ENCODE data around the gene COPRS. TPM values are rescaled to one million over a fixed set of nuclear protein-coding genes. Genes with fewer than 3 reads are reported as not detected.
"Not testable (repeated sequence)": the region's sequence is repeated elsewhere in the genome, so short reads cannot be mapped to it uniquely, and the experiment has no call there.

COPRS gene
- total RNA-seq, 2 donors from 2014 or later: 67.8 to 73.9 TPM

- DNase-seq (ENCODE audit: low spot score): no peak
- TF ChIP-seq, protein P1, sequence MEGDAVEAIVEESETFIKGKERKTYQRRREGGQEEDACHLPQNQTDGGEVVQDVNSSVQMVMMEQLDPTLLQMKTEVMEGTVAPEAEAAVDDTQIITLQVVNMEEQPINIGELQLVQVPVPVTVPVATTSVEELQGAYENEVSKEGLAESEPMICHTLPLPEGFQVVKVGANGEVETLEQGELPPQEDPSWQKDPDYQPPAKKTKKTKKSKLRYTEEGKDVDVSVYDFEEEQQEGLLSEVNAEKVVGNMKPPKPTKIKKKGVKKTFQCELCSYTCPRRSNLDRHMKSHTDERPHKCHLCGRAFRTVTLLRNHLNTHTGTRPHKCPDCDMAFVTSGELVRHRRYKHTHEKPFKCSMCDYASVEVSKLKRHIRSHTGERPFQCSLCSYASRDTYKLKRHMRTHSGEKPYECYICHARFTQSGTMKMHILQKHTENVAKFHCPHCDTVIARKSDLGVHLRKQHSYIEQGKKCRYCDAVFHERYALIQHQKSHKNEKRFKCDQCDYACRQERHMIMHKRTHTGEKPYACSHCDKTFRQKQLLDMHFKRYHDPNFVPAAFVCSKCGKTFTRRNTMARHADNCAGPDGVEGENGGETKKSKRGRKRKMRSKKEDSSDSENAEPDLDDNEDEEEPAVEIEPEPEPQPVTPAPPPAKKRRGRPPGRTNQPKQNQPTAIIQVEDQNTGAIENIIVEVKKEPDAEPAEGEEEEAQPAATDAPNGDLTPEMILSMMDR (IDR thresholded peaks at IDR 0.05): no peak
- H3K4me1 ChIP-seq: no peaks in the 10 kb centered on the region
- H3K36me3 ChIP-seq: no peaks in the 10 kb centered on the region
- no peak overlapping the region for H3K4me3 ChIP-seq
- no peaks in the 10 kb centered on the region for H3K27me3 ChIP-seq
- no peak overlapping the region for H3K27ac ChIP-seq
- no peaks in the 10 kb centered on the region for H3K9me3 ChIP-seq
These were observed 47.9 kb downstream of the COPRS start for GRCh38 chr17:31811101-31811500.

GRCh38 chr17:31809876-31810275, 49.2 kb downstream of the COPRS start:
- not testable (repeated sequence) for H3K36me3 ChIP-seq; H3K27ac ChIP-seq; H3K27me3 ChIP-seq; H3K4me1 ChIP-seq; H3K4me3 ChIP-seq; H3K9me3 ChIP-seq; DNase-seq (ENCODE audit: low spot score)

DNA sequence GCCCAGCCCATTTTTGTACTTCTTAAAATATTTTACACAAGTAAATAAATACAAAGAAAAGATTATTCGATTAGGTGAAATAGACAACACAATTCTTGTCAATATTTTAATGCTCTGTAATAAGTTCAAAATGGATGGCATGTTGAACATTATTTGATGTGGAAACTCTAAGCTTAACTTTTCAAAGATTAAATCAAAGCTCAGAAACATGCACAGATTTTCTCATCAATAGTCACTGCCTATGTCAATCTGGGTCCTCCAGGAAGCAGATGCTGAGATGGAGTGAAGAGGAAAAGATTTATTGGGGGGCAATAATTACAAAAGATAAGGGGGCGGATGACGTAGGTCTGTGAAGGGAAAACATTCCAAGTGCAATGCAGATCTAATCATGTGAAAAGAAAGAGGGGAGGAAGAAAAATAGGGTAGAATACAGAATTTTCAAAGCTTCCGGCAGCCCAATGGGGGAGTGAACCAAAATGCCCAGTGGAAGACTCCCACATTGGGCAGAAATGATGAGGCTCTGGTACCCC, 50.5 kb downstream of the COPRS start:
- TF ChIP-seq, protein P1 (IDR thresholded peaks at IDR 0.05): no peak
- H3K4me1 ChIP-seq: no peaks in the 10 kb centered on the region
- H3K27me3 ChIP-seq: no peaks in the 10 kb centered on the region
- DNase-seq (ENCODE audit: low spot score): no peak
- no peak overlapping the region for H3K4me3 ChIP-seq
- H3K36me3 ChIP-seq: no peaks in the 10 kb centered on the region
- no peaks in the 10 kb centered on the region for H3K9me3 ChIP-seq
- H3K27ac ChIP-seq: no peak overlapping the region

GRCh38 chr17:31807846-31808245, 51.2 kb downstream of the COPRS start:
- Histone ChIP-seq H3K27me3 (no peaks in the 10 kb centered on the region), H3K4me1 (no peaks in the 10 kb centered on the region), H3K27ac (no peak overlapping the region), H3K9me3 (no peaks in the 10 kb centered on the region), H3K4me3 (no peak overlapping the region), H3K36me3 (no peaks in the 10 kb centered on the region)
- DNase-seq (ENCODE audit: low spot score): no peak
- TF ChIP-seq, protein P1 (IDR thresholded peaks at IDR 0.05): no peak

DNA sequence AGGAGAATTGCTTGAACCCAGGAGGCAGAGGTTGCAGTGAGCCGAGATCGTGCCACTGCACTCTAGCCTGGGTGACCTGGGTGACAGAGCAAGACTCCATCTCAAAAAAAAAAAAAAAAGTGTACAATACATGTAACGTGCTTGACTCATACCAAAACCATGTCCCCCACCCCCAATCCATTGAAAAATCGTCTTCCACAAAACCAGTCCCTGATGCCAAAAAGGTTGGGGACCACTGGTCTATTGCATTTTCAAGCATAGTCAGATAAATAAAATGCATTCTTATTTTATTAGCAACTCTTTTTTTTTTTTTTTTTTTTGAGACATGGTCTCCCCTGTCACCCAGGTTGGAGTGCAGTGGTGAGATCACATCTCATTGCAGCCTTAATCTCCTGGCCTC, 52.1 kb downstream of the COPRS start:
- Histone ChIP-seq H3K27ac (no peak overlapping the region), H3K4me3 (no peak overlapping the region), H3K27me3 (no peaks in the 10 kb centered on the region), H3K4me1 (peaks cover 0 to 8% of the 10 kb centered on the region in 2 donors), H3K9me3 (no peaks in the 10 kb centered on the region), H3K36me3 (no peaks in the 10 kb centered on the region)
- TF ChIP-seq, protein P1 (IDR thresholded peaks at IDR 0.05): no peak
- DNase-seq (ENCODE audit: low spot score): no peak

DNA sequence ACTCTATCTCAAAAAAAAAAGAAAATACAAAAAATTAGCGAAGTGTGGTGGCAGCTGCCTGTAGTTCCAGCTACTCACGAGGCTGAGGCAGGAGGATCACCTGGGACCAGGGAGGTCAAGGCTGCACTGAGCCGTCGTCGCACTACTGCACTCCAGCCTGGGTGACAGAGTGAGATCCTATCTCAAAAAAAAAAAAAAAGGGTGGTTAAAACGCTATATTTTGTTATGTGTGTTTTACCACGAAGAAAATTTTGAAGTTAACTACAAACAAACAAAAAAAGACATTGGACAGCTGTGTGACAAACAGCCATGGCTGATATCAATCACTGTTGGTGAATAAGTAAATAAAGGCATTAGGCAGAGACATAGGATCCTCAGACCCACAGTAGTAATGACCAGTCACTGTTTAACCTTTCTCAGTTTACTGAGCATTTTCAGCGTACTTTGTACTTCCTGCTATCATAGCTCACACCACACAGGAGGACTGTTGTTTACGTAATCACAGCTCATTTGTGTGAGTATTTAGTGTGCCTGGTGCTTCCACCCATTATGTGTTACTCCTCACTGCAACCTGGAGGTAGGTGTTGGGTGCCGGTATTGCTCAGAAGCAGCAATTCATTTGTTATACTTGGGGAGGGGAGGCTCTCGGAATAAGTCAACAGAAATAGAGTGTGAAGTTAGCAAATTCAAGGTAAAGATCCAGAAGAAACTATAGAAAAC, 55.4 kb downstream of the COPRS start:
- no peaks in the 10 kb centered on the region for H3K36me3 ChIP-seq
- TF ChIP-seq, protein P1 (IDR thresholded peaks at IDR 0.05): no peak
- no peaks in the 10 kb centered on the region for H3K27me3 ChIP-seq
- DNase-seq (ENCODE audit: low spot score): no peak
- H3K4me3 ChIP-seq: no peak overlapping the region
- H3K9me3 ChIP-seq: no peaks in the 10 kb centered on the region
- no peak overlapping the region for H3K27ac ChIP-seq
- peaks cover 0 to 8% of the 10 kb centered on the region in 2 donors for H3K4me1 ChIP-seq
